ENCODE data around the gene TAOK2.

DNA sequence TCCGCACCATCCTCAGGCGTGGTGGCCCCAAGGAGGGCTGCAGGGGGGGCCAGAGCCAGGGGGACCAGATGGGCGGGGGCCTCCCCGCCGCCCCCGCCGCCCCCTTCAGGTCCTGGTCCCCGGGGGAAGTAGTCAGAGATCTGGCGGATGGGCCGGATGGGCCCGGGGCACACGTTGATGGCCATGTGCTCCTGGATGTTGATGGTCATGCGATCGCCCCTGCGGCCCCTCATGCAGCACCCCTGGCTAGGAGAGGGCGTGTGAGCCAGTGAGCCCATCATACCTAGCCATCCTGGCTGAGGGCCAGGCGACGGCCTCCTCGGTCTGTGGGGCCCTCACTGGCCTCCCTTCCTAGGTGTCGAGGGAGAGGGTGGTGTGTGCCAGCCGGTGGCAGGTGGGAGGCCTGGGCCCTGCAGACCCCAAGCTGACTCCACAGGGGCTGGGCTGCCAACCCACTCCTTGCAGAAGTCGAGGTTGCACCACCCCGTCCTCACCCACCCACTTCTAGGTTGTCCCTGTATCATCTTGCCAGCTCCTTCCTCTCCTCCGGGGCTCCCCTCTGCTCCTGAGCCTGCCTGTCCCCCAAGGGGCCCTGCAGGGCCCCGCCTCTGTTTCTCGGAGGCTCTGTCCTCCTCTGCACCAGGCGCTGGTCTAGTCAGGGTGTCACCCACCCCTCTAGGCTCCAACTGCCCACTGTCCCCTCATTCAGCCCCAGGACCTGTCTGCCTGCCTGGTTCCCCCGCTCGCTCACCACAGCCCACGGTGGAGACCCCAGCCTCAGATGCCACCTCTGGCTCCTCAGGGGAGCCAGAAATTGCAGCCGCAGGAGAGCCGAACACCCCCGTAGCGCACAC, 36.5 kb downstream of the TAOK2 start:
- TF ChIP-seq CTCF (IDR thresholded peaks at IDR 0.05) = no peak
- TF ChIP-seq POLR2A (IDR thresholded peaks at IDR 0.05) = no peak

Measured in right lobe of liver (tissue), 4 donors.